A549 (cell line): ENCODE measurements around the gene ANO2.

Source experiments
- MAZ ChIP-seq: fragments of 150-350 bp; IDR thresholded peaks from 2 replicates; pipeline ENCODE4 v1.6.1; 2014; ENCODE audit warnings: antibody characterized with exemption, low read depth, low read length, borderline replicate concordance
- NPAS2 ChIP-seq: fragments of 250-450 bp; sonication (Bioruptor Pico); IDR thresholded peaks from 2 replicates; pipeline ENCODE4 v1.8.0; 2022; ENCODE audit warnings: mild to moderate bottlenecking, moderate library complexity, borderline replicate concordance
- RAD21 ChIP-seq, 2 experiments: fragments of >200 bp in 1 of 2; sonication (Bioruptor Twin) in 1 of 2; formaldehyde crosslinking in 1 of 2; IDR thresholded peaks in 1 of 2; conservative IDR thresholded peaks in 1 of 2; 2 replicates in 1 of 2; 3 replicates in 1 of 2; pipeline ENCODE4 v1.6.1; 2012 to 2018; ENCODE audit warnings: inconsistent platforms in 1 of 2
- SMC3 ChIP-seq: fragments of >200 bp; sonication (Bioruptor Twin); formaldehyde crosslinking; IDR thresholded peaks from 3 replicates; pipeline ENCODE4 v1.6.1; 2018; ENCODE audit warnings: inconsistent platforms
- TF ChIP-seq, protein P1 (sequence below): fragments of >200 bp; sonication (Bioruptor Twin); formaldehyde crosslinking; IDR thresholded peaks from 3 replicates; pipeline ENCODE4 v1.5.1; 2016
- TF ChIP-seq, protein P2 (sequence below): IDR thresholded peaks from 2 replicates; pipeline ENCODE4 v1.6.1; 2012

DNA sequence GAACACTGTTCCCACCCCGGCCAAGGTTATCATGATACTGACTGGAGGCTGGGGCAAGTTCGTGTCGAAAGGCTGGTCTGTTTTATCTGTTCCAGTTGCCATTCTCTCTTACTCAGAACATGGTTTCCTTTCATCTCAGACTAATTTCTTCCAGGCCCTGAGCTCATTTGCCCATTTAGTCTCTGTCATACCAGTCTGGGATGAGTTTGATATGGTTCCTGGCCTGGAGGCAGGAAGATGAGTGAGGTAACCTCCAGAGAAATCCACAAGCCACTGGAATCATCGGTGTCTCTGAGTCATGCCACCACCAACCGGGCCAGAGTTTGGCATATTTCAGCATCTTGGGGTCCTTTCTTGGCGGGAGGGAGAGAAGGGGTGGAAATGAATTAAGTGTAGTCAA is 398.4 kb downstream of the ANO2 start:
- TF ChIP-seq NPAS2 (CRISPR knock-in tag) (no peak), RAD21 (conservative IDR thresholded peaks at IDR 0.05 in 1 of 2, IDR thresholded peaks at IDR 0.05 in 1 of 2) (no peak), MAZ (no peak), SMC3 (no peak)
- TF ChIP-seq, protein P1, sequence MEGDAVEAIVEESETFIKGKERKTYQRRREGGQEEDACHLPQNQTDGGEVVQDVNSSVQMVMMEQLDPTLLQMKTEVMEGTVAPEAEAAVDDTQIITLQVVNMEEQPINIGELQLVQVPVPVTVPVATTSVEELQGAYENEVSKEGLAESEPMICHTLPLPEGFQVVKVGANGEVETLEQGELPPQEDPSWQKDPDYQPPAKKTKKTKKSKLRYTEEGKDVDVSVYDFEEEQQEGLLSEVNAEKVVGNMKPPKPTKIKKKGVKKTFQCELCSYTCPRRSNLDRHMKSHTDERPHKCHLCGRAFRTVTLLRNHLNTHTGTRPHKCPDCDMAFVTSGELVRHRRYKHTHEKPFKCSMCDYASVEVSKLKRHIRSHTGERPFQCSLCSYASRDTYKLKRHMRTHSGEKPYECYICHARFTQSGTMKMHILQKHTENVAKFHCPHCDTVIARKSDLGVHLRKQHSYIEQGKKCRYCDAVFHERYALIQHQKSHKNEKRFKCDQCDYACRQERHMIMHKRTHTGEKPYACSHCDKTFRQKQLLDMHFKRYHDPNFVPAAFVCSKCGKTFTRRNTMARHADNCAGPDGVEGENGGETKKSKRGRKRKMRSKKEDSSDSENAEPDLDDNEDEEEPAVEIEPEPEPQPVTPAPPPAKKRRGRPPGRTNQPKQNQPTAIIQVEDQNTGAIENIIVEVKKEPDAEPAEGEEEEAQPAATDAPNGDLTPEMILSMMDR, result no peak
- TF ChIP-seq, protein P2, sequence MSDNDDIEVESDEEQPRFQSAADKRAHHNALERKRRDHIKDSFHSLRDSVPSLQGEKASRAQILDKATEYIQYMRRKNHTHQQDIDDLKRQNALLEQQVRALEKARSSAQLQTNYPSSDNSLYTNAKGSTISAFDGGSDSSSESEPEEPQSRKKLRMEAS, result no peak
